ENCODE measurements around the gene AASDHPPT.

- TF ChIP-seq EZH2 (IDR thresholded peaks at IDR 0.05) = no peak
- TF ChIP-seq POLR2AphosphoS5 (IDR thresholded peaks at IDR 0.05; ENCODE audit: borderline replicate concordance, low read depth, low read length) = no peak
These were observed 4.7 kb upstream of the AASDHPPT start for GRCh38 chr11:106072804-106073203.
